H9 (cell line): ENCODE measurements around the gene SLC19A1. TPM values are rescaled to one million over a fixed set of nuclear protein-coding genes. Genes with fewer than 3 reads are reported as not detected.

ENCODE experiments used
- DNase-seq: peaks from one replicate; pipeline ENCODE4 v3.0.0-alpha.2; 2017
- H2AFZ ChIP-seq: one replicate; pipeline ENCODE4 v1.6.1; 2013; ENCODE audit warnings: mild to moderate bottlenecking, low read length, control low read depth, moderate library complexity
- H2AK5ac ChIP-seq: 2 replicates; pipeline ENCODE4 v1.6.1; 2013; ENCODE audit warnings: low read length, control low read depth, mixed read lengths; ENCODE audit not compliant: insufficient read length
- H2BK120ac ChIP-seq: one replicate; pipeline ENCODE4 v1.6.1; 2013; ENCODE audit warnings: low read depth, mild to moderate bottlenecking, low read length, control low read depth, inconsistent platforms; ENCODE audit not compliant: poor library complexity, severe bottlenecking
- H2BK12ac ChIP-seq: 2 replicates; pipeline ENCODE4 v1.6.1; 2013; ENCODE audit warnings: low read length, control low read depth, mixed read lengths, low read depth; ENCODE audit not compliant: insufficient read length
- H2BK15ac ChIP-seq: 2 replicates; pipeline ENCODE4 v1.6.1; 2013; ENCODE audit warnings: low read depth, low read length, control low read depth
- H2BK20ac ChIP-seq: one replicate; pipeline ENCODE4 v1.6.1; 2013; ENCODE audit warnings: low read depth, mild to moderate bottlenecking, low read length, control low read depth, inconsistent platforms; ENCODE audit not compliant: poor library complexity, severe bottlenecking
- H2BK5ac ChIP-seq: 2 replicates; pipeline ENCODE4 v1.6.1; 2013; ENCODE audit warnings: low read length, control low read depth, mixed read lengths; ENCODE audit not compliant: insufficient read length
- H3K14ac ChIP-seq: 2 replicates; pipeline ENCODE4 v1.6.1; 2013; ENCODE audit warnings: low read length, control low read depth; ENCODE audit not compliant: insufficient read depth
- H3K18ac ChIP-seq: 2 replicates; pipeline ENCODE4 v1.6.1; 2013; ENCODE audit warnings: low read depth, mild to moderate bottlenecking, mixed read lengths, low read length, control low read depth; ENCODE audit not compliant: insufficient read length
- H3K23ac ChIP-seq: 2 replicates; pipeline ENCODE4 v1.6.1; 2013; ENCODE audit warnings: low read length, control low read depth, mixed read lengths, low read depth; ENCODE audit not compliant: insufficient read length
- H3K23me2 ChIP-seq: 2 replicates; pipeline ENCODE4 v1.6.1; 2013; ENCODE audit warnings: low read depth, mild to moderate bottlenecking, mixed read lengths, low read length, control low read depth; ENCODE audit not compliant: insufficient read length, poor library complexity, severe bottlenecking
- H3K27ac ChIP-seq: 2 replicates; pipeline ENCODE4 v1.5.1; 2013; ENCODE audit warnings: low read length, control low read depth, mixed read lengths, low read depth; ENCODE audit not compliant: insufficient read length
- H3K27me3 ChIP-seq: 2 replicates; pipeline ENCODE4 v1.6.1; 2013; ENCODE audit warnings: low read length, control low read depth, inconsistent platforms; ENCODE audit not compliant: insufficient read depth
- H3K4ac ChIP-seq: 2 replicates; pipeline ENCODE4 v1.6.1; 2013; ENCODE audit warnings: low read depth, mild to moderate bottlenecking, control low read depth, inconsistent platforms, low read length, moderate library complexity
- H3K4me1 ChIP-seq: 2 replicates; pipeline ENCODE4 v1.6.1; 2013; ENCODE audit warnings: low read length, control low read depth, inconsistent platforms; ENCODE audit not compliant: insufficient read depth
- H3K4me2 ChIP-seq: 2 replicates; pipeline ENCODE4 v1.6.1; 2013; ENCODE audit warnings: low read length, control low read depth, mixed read lengths; ENCODE audit not compliant: insufficient read length, insufficient read depth
- H3K56ac ChIP-seq: 2 replicates; pipeline ENCODE4 v1.6.1; 2013; ENCODE audit warnings: low read depth, mild to moderate bottlenecking, mixed read lengths, low read length, control low read depth; ENCODE audit not compliant: insufficient read length
- H3K79me1 ChIP-seq: 2 replicates; pipeline ENCODE4 v1.6.1; 2013; ENCODE audit warnings: low read depth, mild to moderate bottlenecking, moderate library complexity, low read length, control low read depth, inconsistent platforms; ENCODE audit not compliant: insufficient read depth, poor library complexity, severe bottlenecking
- H3K79me2 ChIP-seq: 2 replicates; pipeline ENCODE4 v1.6.1; 2013; ENCODE audit warnings: low read length, control low read depth, inconsistent platforms; ENCODE audit not compliant: insufficient read depth
- H3K9ac ChIP-seq: 2 replicates; pipeline ENCODE4 v1.6.1; 2013; ENCODE audit warnings: low read length, control low read depth, mixed read lengths; ENCODE audit not compliant: insufficient read length; ENCODE audit errors: extremely low read depth
- H3K9me3 ChIP-seq: one replicate; pipeline ENCODE4 v1.6.1; 2013; ENCODE audit warnings: low read depth, low read length, inconsistent platforms; ENCODE audit not compliant: control insufficient read depth
- H3T11ph ChIP-seq: one replicate; pipeline ENCODE4 v1.6.1; 2013; ENCODE audit warnings: mild to moderate bottlenecking, low read length, control low read depth, inconsistent platforms
- H4K20me1 ChIP-seq: one replicate; pipeline ENCODE4 v1.6.1; 2013; ENCODE audit not compliant: control insufficient read depth, insufficient read length, insufficient read depth
- H4K5ac ChIP-seq: 2 replicates; pipeline ENCODE4 v1.6.1; 2013; ENCODE audit warnings: low read depth, mild to moderate bottlenecking, mixed read lengths, low read length, control low read depth; ENCODE audit not compliant: insufficient read length
- H4K8ac ChIP-seq: replicated peaks from 2 replicates; pipeline ENCODE4 v1.6.1; 2013; ENCODE audit warnings: low read length, control low read depth, mixed read lengths, low read depth; ENCODE audit not compliant: insufficient read length
- H4K91ac ChIP-seq: 2 replicates; pipeline ENCODE4 v1.6.1; 2013; ENCODE audit warnings: low read depth, mild to moderate bottlenecking, moderate library complexity, mixed read lengths, low read length, control low read depth; ENCODE audit not compliant: insufficient read length
- H3K27ac Mint-ChIP-seq, 3 experiments: 2 replicates in 2 of 3; 3 replicates in 1 of 3; pipeline ENCODE4 v1.8.0; 2020 to 2021; ENCODE audit warnings: mixed read lengths in 3 of 3, mild to moderate bottlenecking in 1 of 3, moderate library complexity in 1 of 3
- H3K27me3 Mint-ChIP-seq: 2 replicates; pipeline ENCODE4 v1.8.0; 2021; ENCODE audit warnings: low read depth, mild to moderate bottlenecking, moderate library complexity, mixed read lengths
- H3K36me3 Mint-ChIP-seq, 3 experiments: 2 replicates in 2 of 3; 3 replicates in 1 of 3; pipeline ENCODE4 v1.8.0; 2020 to 2021; ENCODE audit warnings: low read depth in 3 of 3, mixed read lengths in 3 of 3; ENCODE audit not compliant: insufficient read depth in 1 of 3
- H3K4me1 Mint-ChIP-seq, 2 experiments: 2 replicates each; pipeline ENCODE4 v1.8.0; 2020; ENCODE audit warnings: mixed read lengths in 2 of 2
- H3K4me3 Mint-ChIP-seq, 2 experiments: 2 replicates in 1 of 2; 3 replicates in 1 of 2; pipeline ENCODE4 v1.8.0; 2020 to 2021; ENCODE audit warnings: mild to moderate bottlenecking in 2 of 2, mixed read lengths in 2 of 2, moderate library complexity in 1 of 2
- H3K9me3 Mint-ChIP-seq, 2 experiments: 2 replicates in 1 of 2; 3 replicates in 1 of 2; pipeline ENCODE4 v1.8.0; 2020; ENCODE audit warnings: mild to moderate bottlenecking in 2 of 2, mixed read lengths in 2 of 2, moderate library complexity in 1 of 2
- CTCF ChIP-seq: fragments of 200-600 bp; sonication (generic); conservative IDR thresholded peaks from 3 replicates; pipeline ENCODE4 v1.8.0; 2021; ENCODE audit warnings: antibody characterized with exemption, mild to moderate bottlenecking
- WGBS: extraction: QIAGEN DNeasy Blood & Tissue Kit; methylation state at CpG from one replicate; pipeline ENCODE4 v1.1.7; 2013; ENCODE audit warnings: missing lambda C conversion rate, low lambda C conversion rate, mixed read lengths; ENCODE audit not compliant: insufficient read length; ENCODE audit errors: extremely low coverage; 5-methylcytosine and 5-hydroxymethylcytosine counted together
- total RNA-seq: library from RNA; stranded (reverse); gene quantifications from 2 replicates; pipeline ENCODE4 v1.2.1, GENCODE V29; 2021

SLC19A1 gene
- total RNA-seq, 1 experiment from 2014 or later, result 32.4 TPM

GRCh38 chr21:45574691-45575090, 32.5 kb upstream of the SLC19A1 start:
- Mint-ChIP-seq H3K27ac (no peak overlapping the region), H3K4me3 (no peak overlapping the region), H3K9me3 (no peaks in the 10 kb centered on the region), H3K4me1 (peaks cover 2 to 9% of the 10 kb centered on the region in 2 experiments; a peak in 3 of 4 replicates), H3K27me3 (peaks cover 10% of the 10 kb centered on the region), H3K36me3 (no peaks in the 10 kb centered on the region)
- H3K18ac ChIP-seq, result no peak overlapping the region
- no peak overlapping the region for H3T11ph ChIP-seq
- H3K79me1 ChIP-seq, result no peaks in the 10 kb centered on the region
- no peak overlapping the region for H2BK12ac ChIP-seq
- H2BK120ac ChIP-seq, result no peak overlapping the region
- WGBS, result no CpG with 5 or more reads among the region's 14 CpGs
- no peak for DNase-seq
- no peak overlapping the region for H3K23ac ChIP-seq
- no peak overlapping the region for H2BK5ac ChIP-seq
- H2AK5ac ChIP-seq, result no peak overlapping the region
- H3K27ac ChIP-seq, result no peak overlapping the region
- H4K5ac ChIP-seq, result no peak overlapping the region
- H3K4ac ChIP-seq, result no peak overlapping the region
- no peak for TF ChIP-seq CTCF
- peaks cover 4% of the 10 kb centered on the region; the same call in 1 of the 2 replicates for H3K4me1 ChIP-seq
- H3K56ac ChIP-seq, result no peak overlapping the region
- H4K20me1 ChIP-seq, result no peaks in the 10 kb centered on the region
- no peaks in the 10 kb centered on the region for H3K27me3 ChIP-seq
- H4K8ac ChIP-seq, result no peak overlapping the region
- no peaks in the 10 kb centered on the region for H3K9me3 ChIP-seq
- H2AFZ ChIP-seq, result no peak overlapping the region
- H2BK15ac ChIP-seq, result no peak overlapping the region
- no peak overlapping the region for H3K14ac ChIP-seq
- no peaks in the 10 kb centered on the region for H3K23me2 ChIP-seq
- H4K91ac ChIP-seq, result no peak overlapping the region
- no peaks in the 10 kb centered on the region for H3K79me2 ChIP-seq
- no peak overlapping the region for H2BK20ac ChIP-seq
- no peak overlapping the region for H3K9ac ChIP-seq
- H3K4me2 ChIP-seq, result no peak overlapping the region
